Spleen (tissue), 7 donors: ENCODE measurements around the gene SLC4A4.

ENCODE experiments used
- CTCF ChIP-seq, 11 experiments: fragments of 200-600 bp in 7 of 11; fragments of 450-650 bp in 4 of 11; sonication (generic) in 4 of 11; IDR thresholded peaks in 8 of 11; conservative IDR thresholded peaks in 3 of 11; 1 replicate in 7 of 11; 2 replicates in 4 of 11; pipeline versions ENCODE4 v1.4.0 to v1.8.0; 2016 to 2021; ENCODE audit warnings: antibody characterized with exemption in 11 of 11, inconsistent platforms in 4 of 11, mild to moderate bottlenecking in 1 of 11
- POLR2A ChIP-seq, 3 donors: fragments of 450-650 bp; IDR thresholded peaks; one replicate each; pipeline ENCODE4 v1.5.1; 2017; ENCODE audit warnings: antibody characterized with exemption in 3 of 3, mild to moderate bottlenecking in 1 of 3
- POLR2AphosphoS5 ChIP-seq, 3 donors: sonication (generic); formaldehyde crosslinking; IDR thresholded peaks; one replicate each; pipeline ENCODE4 v1.5.1; 2017; ENCODE audit warnings: antibody characterized with exemption in 3 of 3
- donor health status: DM: no; HTN: no; CAD: no; lungs with moderate emphysema.
- donor health status: DM: no; HTN: no; CAD: no.
- donor health status: DM: no; HTN: no; CAD: no.

- TF ChIP-seq POLR2A (IDR thresholded peaks at IDR 0.05) (no peak), CTCF (IDR thresholded peaks at IDR 0.05 in 8 of 11, conservative IDR thresholded peaks at IDR 0.05 in 3 of 11) (no peak), POLR2AphosphoS5 (IDR thresholded peaks at IDR 0.05) (no peak)
These were observed 40.3 kb downstream of the SLC4A4 start for GRCh38 chr4:71379126-71379525.
